Measurements from ENCODE around the gene LCLAT1.

DNA sequence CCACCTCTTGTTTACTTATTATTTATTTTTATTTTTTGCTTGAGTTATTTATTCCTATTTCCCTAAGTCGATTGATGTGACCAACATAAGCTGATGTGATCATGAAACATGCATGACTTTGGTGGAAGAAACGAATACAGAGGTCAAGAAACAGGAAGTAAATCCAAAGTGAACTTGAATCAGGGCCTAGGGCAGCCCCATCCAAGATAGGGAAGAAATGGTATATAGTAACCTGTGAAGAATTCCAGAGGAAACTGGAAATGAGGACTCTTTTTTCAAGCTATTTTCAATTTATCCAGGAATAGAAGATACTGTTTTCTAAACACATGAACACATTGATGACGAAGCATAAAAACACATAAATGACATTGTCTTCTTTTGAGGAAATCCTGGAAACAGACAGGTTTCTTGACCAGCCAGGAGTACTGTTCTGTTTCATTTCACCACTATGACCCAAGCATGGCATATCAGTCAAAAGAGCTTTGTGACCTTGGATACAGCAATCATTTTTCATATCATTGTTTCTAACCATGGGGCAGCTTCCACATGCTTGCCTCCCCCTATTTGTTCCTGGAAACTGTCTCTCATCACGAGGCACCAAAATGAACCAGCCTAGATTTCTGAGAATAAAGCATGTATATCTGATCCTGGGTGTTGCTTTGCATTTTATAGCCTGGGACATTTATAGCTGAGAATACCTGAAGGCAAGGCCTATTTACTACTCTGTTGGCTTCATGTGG is 9.1 kb upstream of the LCLAT1 start:
- TF ChIP-seq POLR2A (IDR thresholded peaks at IDR 0.05; ENCODE audit: low read length) (no peak), GATA1 (IDR thresholded peaks at IDR 0.05; ENCODE audit: low read depth, low read length) (no peak)

Measured in erythroblast (primary cell).